Measurements from ENCODE around the gene DTL. TPM values are rescaled to one million over a fixed set of nuclear protein-coding genes. Genes with fewer than 3 reads are reported as not detected.

Gene DTL
- total and polyA plus RNA-seq, 7 donors: 0.36 to 4.4 (median 0.60) TPM; not detected in 2

DNA sequence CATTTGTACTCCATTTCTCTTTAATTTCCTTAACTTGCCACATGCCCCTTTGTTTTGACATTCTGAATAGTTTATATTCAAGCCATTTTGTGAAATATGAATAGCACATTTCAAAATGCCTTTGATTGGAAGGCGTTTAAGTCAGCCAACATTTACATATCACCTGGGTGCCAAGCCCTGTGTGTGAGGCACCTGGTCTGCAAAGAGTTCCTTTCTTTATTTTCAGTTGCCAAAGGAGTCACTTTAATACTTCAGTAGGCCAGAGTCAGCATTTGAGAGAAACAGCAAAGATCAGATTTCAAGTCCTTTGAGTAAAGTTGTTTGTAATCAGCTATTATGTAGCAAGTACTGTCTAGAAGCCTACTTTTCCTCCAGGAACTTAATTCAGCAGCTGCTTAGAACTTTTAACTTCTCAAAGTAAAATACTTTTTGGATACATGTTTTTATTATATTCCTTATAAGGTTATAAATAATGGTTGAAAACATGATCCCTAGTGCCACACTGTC, 70.8 kb downstream of the DTL start:
- Histone ChIP-seq H3K4me3 (no peak overlapping the region), H3K9me3 (no peaks in the 10 kb centered on the region), H3K27ac (no peak overlapping the region), H3K36me3 (no peaks in the 10 kb centered on the region), H3K27me3 (no peaks in the 10 kb centered on the region), H3K4me1 (peaks cover 0 to 9% (median 3%) of the 10 kb centered on the region in 4 donors)
- DNase-seq: no peak
- intact Hi-C loops (cut with DNase I): no loop called here
- 66 to 75% methylated on average over 1 of the region's 1 CpG for WGBS, 2 donors
- TF ChIP-seq POLR2AphosphoS5 (IDR thresholded peaks at IDR 0.05): no peak
- no peak for TF ChIP-seq EP300 (IDR thresholded peaks at IDR 0.05)
- TF ChIP-seq, protein P1, sequence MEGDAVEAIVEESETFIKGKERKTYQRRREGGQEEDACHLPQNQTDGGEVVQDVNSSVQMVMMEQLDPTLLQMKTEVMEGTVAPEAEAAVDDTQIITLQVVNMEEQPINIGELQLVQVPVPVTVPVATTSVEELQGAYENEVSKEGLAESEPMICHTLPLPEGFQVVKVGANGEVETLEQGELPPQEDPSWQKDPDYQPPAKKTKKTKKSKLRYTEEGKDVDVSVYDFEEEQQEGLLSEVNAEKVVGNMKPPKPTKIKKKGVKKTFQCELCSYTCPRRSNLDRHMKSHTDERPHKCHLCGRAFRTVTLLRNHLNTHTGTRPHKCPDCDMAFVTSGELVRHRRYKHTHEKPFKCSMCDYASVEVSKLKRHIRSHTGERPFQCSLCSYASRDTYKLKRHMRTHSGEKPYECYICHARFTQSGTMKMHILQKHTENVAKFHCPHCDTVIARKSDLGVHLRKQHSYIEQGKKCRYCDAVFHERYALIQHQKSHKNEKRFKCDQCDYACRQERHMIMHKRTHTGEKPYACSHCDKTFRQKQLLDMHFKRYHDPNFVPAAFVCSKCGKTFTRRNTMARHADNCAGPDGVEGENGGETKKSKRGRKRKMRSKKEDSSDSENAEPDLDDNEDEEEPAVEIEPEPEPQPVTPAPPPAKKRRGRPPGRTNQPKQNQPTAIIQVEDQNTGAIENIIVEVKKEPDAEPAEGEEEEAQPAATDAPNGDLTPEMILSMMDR (IDR thresholded peaks at IDR 0.05): no peak

DNA sequence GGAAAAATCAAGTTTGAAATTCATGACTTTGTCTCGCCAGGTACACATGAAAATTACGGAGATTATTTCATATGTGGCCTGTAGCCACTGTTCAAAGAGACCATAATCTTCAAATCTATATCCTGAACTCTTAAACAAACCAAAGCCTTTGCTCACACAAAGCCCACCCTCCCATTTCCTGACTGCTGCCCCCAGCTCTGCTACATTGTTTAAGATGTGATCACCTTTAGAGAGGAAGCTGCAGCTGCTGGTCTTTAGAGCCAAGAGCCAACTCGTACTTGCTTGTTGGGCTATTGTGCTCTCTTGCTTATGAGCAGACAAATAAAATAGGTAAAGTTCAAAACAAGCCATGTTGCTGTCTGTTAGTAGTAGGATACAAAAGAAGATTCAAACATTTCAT, 71.9 kb downstream of the DTL start:
- WGBS, 2 donors: 75 to 91% methylated on average over 3 of the region's 3 CpGs
- H3K4me3 ChIP-seq: no peak overlapping the region
- peaks cover 0 to 9% (median 3%) of the 10 kb centered on the region in 4 donors for H3K4me1 ChIP-seq
- DNase-seq: no peak
- no peaks in the 10 kb centered on the region for H3K9me3 ChIP-seq
- intact Hi-C loops (cut with DNase I): no loop called here
- no peaks in the 10 kb centered on the region for H3K36me3 ChIP-seq
- H3K27ac ChIP-seq: no peak overlapping the region
- TF ChIP-seq EP300 (IDR thresholded peaks at IDR 0.05): no peak
- TF ChIP-seq POLR2AphosphoS5 (IDR thresholded peaks at IDR 0.05): no peak
- TF ChIP-seq, protein P1 (IDR thresholded peaks at IDR 0.05): no peak
- TF ChIP-seq POLR2A (IDR thresholded peaks at IDR 0.05): no peak
- no peaks in the 10 kb centered on the region for H3K27me3 ChIP-seq

DNA sequence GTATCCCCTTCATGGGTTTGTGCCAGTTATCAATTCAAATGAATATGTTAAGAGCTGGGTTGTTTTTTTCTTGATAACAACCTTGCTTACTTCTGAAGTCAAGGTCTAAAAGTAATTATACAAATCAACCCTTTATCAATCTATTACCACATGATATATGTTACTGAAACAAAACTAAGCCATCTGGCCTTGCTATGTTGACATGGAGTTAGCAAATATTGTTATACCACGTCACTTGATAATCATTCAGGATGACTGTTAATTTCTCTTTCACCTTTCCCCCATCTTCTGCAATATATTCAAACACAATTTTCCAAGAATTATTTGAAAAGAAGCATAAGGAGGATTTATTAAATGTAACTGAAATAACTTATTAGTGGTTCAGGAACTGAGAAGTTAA, 72.6 kb downstream of the DTL start:
- intact Hi-C loops (cut with DNase I): no loop called here
- peaks cover 0 to 9% (median 3%) of the 10 kb centered on the region in 4 donors for H3K4me1 ChIP-seq
- no peak for TF ChIP-seq EP300 (IDR thresholded peaks at IDR 0.05)
- no peak for TF ChIP-seq POLR2A (IDR thresholded peaks at IDR 0.05)
- TF ChIP-seq POLR2AphosphoS5 (IDR thresholded peaks at IDR 0.05): no peak
- TF ChIP-seq, protein P1 (IDR thresholded peaks at IDR 0.05): no peak
- no peak overlapping the region for H3K4me3 ChIP-seq
- no peaks in the 10 kb centered on the region for H3K9me3 ChIP-seq
- H3K27me3 ChIP-seq: no peaks in the 10 kb centered on the region
- H3K27ac ChIP-seq: no peak overlapping the region
- H3K36me3 ChIP-seq: no peaks in the 10 kb centered on the region
- no peak for DNase-seq
- 62 to 75% methylated on average over 1 of the region's 1 CpG for WGBS, 2 donors

DNA sequence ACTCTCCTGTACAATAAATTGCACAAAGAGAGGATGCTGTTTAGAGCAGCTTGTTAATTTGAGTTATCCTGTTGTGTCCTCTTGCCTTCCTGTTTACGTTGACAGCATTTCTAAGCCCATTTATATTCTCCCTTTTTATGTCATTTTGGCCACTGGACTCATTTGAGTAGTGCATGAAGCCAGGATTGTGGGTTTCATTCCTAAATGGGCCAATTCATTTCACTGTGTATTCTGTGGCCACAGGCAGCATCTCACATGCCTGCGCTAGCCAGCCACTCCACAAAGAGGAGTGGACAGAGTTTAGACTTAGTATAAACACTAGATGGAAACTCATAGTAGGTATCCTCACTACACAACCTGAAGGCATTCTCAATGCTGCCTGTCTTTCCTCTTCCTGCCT, 73.4 kb downstream of the DTL start:
- intact Hi-C loops (cut with DNase I): no loop called here
- Histone ChIP-seq H3K4me1 (peaks cover 0 to 9% (median 3%) of the 10 kb centered on the region in 4 donors), H3K27ac (no peak overlapping the region), H3K9me3 (no peaks in the 10 kb centered on the region), H3K27me3 (no peaks in the 10 kb centered on the region), H3K4me3 (no peak overlapping the region), H3K36me3 (no peaks in the 10 kb centered on the region)
- DNase-seq: no peak
- TF ChIP-seq EP300 (IDR thresholded peaks at IDR 0.05): no peak
- TF ChIP-seq POLR2AphosphoS5 (IDR thresholded peaks at IDR 0.05): no peak
- TF ChIP-seq POLR2A (IDR thresholded peaks at IDR 0.05): no peak
- TF ChIP-seq, protein P1 (IDR thresholded peaks at IDR 0.05): no peak
- WGBS, 2 donors: 82 to 89% methylated on average over 2 of the region's 2 CpGs

DNA sequence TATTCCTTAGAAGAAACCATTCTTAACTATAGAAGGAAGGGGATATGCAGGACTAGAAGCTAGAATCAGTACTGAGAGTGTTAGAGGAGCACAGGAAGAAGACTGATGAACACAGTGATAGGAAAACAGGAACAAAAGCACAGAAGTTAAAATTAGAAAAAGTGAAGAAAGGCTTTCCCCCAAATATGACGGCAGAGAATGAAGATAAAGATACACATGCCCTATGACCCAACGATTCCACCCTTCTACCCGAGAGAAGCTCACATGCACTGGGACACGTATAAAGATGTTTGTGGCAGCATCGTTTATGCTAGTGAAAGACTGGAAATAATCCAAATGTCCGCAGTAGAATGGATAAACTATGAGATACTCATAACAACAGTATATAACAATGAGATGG, 74.2 kb downstream of the DTL start:
- no peaks in the 10 kb centered on the region for H3K36me3 ChIP-seq
- WGBS, 2 donors: 58 to 79% methylated on average over 6 of the region's 6 CpGs
- intact Hi-C loops (cut with DNase I): no loop called here
- H3K4me1 ChIP-seq: peaks cover 0 to 9% (median 3%) of the 10 kb centered on the region in 4 donors
- no peaks in the 10 kb centered on the region for H3K9me3 ChIP-seq
- no peak overlapping the region for H3K27ac ChIP-seq
- H3K4me3 ChIP-seq: no peak overlapping the region
- no peak for DNase-seq
- no peaks in the 10 kb centered on the region for H3K27me3 ChIP-seq
- TF ChIP-seq POLR2A (IDR thresholded peaks at IDR 0.05) (no peak), EP300 (IDR thresholded peaks at IDR 0.05) (no peak), POLR2AphosphoS5 (IDR thresholded peaks at IDR 0.05) (no peak)
- TF ChIP-seq, protein P1 (IDR thresholded peaks at IDR 0.05): no peak

Data from sigmoid colon (tissue), 7 donors.